Heart left ventricle (tissue), 16 donors: Measurements from ENCODE around the gene LGALS3BP. TPM values are rescaled to one million over a fixed set of nuclear protein-coding genes. Genes with fewer than 3 reads are reported as not detected.
A peak's percentile ranks its signal among the peaks of the same experiment; 100 is the strongest.

Source experiments
- ATAC-seq, 4 donors: fragments of 200-7000 bp; cut with Tn5 transposase; one replicate each; pipeline ENCODE4 v1.9.1; 2020 to 2022; ENCODE audit warnings: moderate library complexity in 4 of 4, mild to moderate bottlenecking in 3 of 4, moderate number of reproducible peaks in 1 of 4
- DNase-seq, 5 donors: peaks; one replicate each; pipeline ENCODE4 v3.0.0-alpha.2; 2020
- H3K27ac ChIP-seq, 12 donors: fragments of 200-600 bp; sonication (generic) in 4 of 12; one replicate each; pipeline versions ENCODE4 v1.5.0 to v1.8.0; 2016 to 2022; ENCODE audit warnings: mild to moderate bottlenecking in 2 of 12
- H3K27me3 ChIP-seq, 9 donors: fragments of 200-600 bp; sonication (generic) in 2 of 9; one replicate each; pipeline versions ENCODE4 v1.5.1 to v1.8.0; 2016 to 2022; ENCODE audit warnings: mild to moderate bottlenecking in 3 of 9
- H3K36me3 ChIP-seq, 9 donors: fragments of 200-600 bp; sonication (generic) in 2 of 9; one replicate each; pipeline versions ENCODE4 v1.5.0 to v1.8.0; 2018 to 2022; ENCODE audit warnings: mild to moderate bottlenecking in 2 of 9
- H3K4me1 ChIP-seq, 12 donors: fragments of 200-600 bp; sonication (generic) in 4 of 12; one replicate each; pipeline versions ENCODE4 v1.5.0 to v1.8.0; 2016 to 2022; ENCODE audit warnings: mild to moderate bottlenecking in 3 of 12
- H3K4me3 ChIP-seq, 12 donors: fragments of 200-600 bp; sonication (generic) in 4 of 12; one replicate each; pipeline versions ENCODE4 v1.5.0 to v1.8.0; 2017 to 2022; ENCODE audit warnings: mild to moderate bottlenecking in 9 of 12, moderate library complexity in 4 of 12
- H3K9me3 ChIP-seq, 12 donors: fragments of 200-600 bp; sonication (generic) in 4 of 12; one replicate each; pipeline versions ENCODE4 v1.5.0 to v1.8.0; 2016 to 2022; ENCODE audit warnings: mild to moderate bottlenecking in 1 of 12
- CTCF ChIP-seq, 12 donors: fragments of 200-600 bp; sonication (generic) in 4 of 12; IDR thresholded peaks; one replicate each; pipeline versions ENCODE4 v1.5.0 to v1.8.0; 2018 to 2022; ENCODE audit warnings: antibody characterized with exemption in 12 of 12, mild to moderate bottlenecking in 5 of 12
- POLR2A ChIP-seq, 2 donors: fragments of 450-650 bp; IDR thresholded peaks; one replicate each; pipeline ENCODE4 v1.6.1; 2017; ENCODE audit warnings: antibody characterized with exemption in 2 of 2, mild to moderate bottlenecking in 2 of 2, moderate library complexity in 2 of 2
- WGBS, 4 donors: extraction: QIAGEN DNeasy Blood & Tissue Kit in 2 of 4; methylation state at CpG; one replicate each; pipeline versions ENCODE4 v1.1.5 to v1.1.7; 2013 to 2018; 5-methylcytosine and 5-hydroxymethylcytosine counted together
- intact Hi-C, 10 donors: fragments of 100-400 bp; cut with DNase I; formaldehyde crosslinking; loops; one replicate each; pipeline versions ENCODE4 v1.11.1 to v1.14.2; 2022
- polyA plus RNA-seq, 2 donors: library from polyadenylated mRNA; stranded (reverse); fragments of 200-250 nt; gene quantifications; one replicate each; pipeline ENCODE4 v1.2.3, GENCODE V29; 2013
- total RNA-seq, 9 donors: library from RNA; depleted of rRNA in 2 of 9; stranded (reverse); fragments of >200 nt in 2 of 9; fragmentation: NEBNext Ultra II Directional in 3 of 9; extraction: Animal tissue kit (Norgen Biotek cat#: 25700) in 3 of 9; gene quantifications; one replicate each; pipeline versions ENCODE4 v1.1.0 to v1.2.4, GENCODE V29; 2016 to 2023
- donor health status: ischemic (EF 13 %, LVEDD 7.1; RV severe dilation, severe dysfunction).
- donor health status: healthy with polysubstance abuse.
- donor health status: DM: no; HTN: yes; CAD: no.
- donor health status: DM: no; HTN: no; CAD: no.
- donor health status: ischemic (EF 25% LVEDD 6.9; RV normal size, moderate dysfunction).
- donor health status: ischemic (EF 25% LVEDD 5.7; RV mildly dilated, moderate dysfunction).
- donor health status: healthy.
- donor health status: DM: yes; HTN: yes; CAD: no.
- donor health status: ischemic (EF 35%, LVEDD 5.7; RV mildly dilated, moderate dysfunction).
- donor health status: nonischemic (EF 11% LVEDD 7.7; RV severe dilation, severe dysfunction).
- donor health status: DM: yes; HTN: yes; CAD: no.
- donor health status: PGD.
- donor health status: ischemic (EF 29% LVEDD 5.4; RV normal size, mild dysfunction).
- donor health status: nonischemic (EF 23%, LVEDD 6.1; RV moderate dilation, normal function).

LGALS3BP gene
- total and polyA plus RNA-seq, 11 donors: 178 to 1,343 (median 547) TPM

- ATAC-seq: no peak
- WGBS, 4 donors: 75 to 80% (median 79%) methylated on average over 3 of the region's 3 CpGs
These were observed 24.1 kb upstream of the LGALS3BP start for GRCh38 chr17:79003661-79004411.

GRCh38 chr17:79002796-79003593 lies 23.3 kb upstream of the LGALS3BP start:
- H3K4me3 ChIP-seq: no peak overlapping the region
- ATAC-seq (no peak), DNase-seq (peak in 1 of 5 donors; percentile 14)
- no peak overlapping the region for H3K27ac ChIP-seq
- TF ChIP-seq CTCF (IDR thresholded peaks at IDR 0.05): no peak
- no peak for TF ChIP-seq POLR2A (IDR thresholded peaks at IDR 0.05)
- peaks cover 0 to 23% (median 6%) of the 10 kb centered on the region in 9 donors for H3K36me3 ChIP-seq
- 75 to 81% (median 76%) methylated on average over 19 to 20 of the region's 20 CpGs for WGBS, 4 donors
- no peaks in the 10 kb centered on the region for H3K27me3 ChIP-seq
- no peaks in the 10 kb centered on the region for H3K9me3 ChIP-seq
- H3K4me1 ChIP-seq: peaks cover 2 to 56% (median 34%) of the 10 kb centered on the region in 12 donors
- intact Hi-C loops: no loop called here

More at GRCh38 chr17:79003661-79004411, 24.1 kb upstream of the LGALS3BP start:
- no peak overlapping the region for H3K27ac ChIP-seq
- intact Hi-C loops: no loop called here
- no peaks in the 10 kb centered on the region for H3K27me3 ChIP-seq
- H3K4me3 ChIP-seq: no peak overlapping the region
- TF ChIP-seq POLR2A (IDR thresholded peaks at IDR 0.05): no peak
- TF ChIP-seq CTCF (IDR thresholded peaks at IDR 0.05): no peak
- H3K36me3 ChIP-seq: peaks cover 0 to 23% (median 3%) of the 10 kb centered on the region in 9 donors
- H3K4me1 ChIP-seq: peaks cover 7 to 56% (median 34%) of the 10 kb centered on the region in 12 donors
- DNase-seq: no peak
- H3K9me3 ChIP-seq: no peaks in the 10 kb centered on the region

GRCh38 chr17:79002291-79002690 lies 22.6 kb upstream of the LGALS3BP start:
- Histone ChIP-seq H3K4me3 (no peak overlapping the region), H3K27me3 (no peaks in the 10 kb centered on the region), H3K9me3 (no peaks in the 10 kb centered on the region), H3K27ac (no peak overlapping the region), H3K36me3 (peaks cover 0 to 28% (median 7%) of the 10 kb centered on the region in 9 donors), H3K4me1 (peaks cover 0 to 55% (median 28%) of the 10 kb centered on the region in 12 donors)
- ATAC-seq (no peak), DNase-seq (peak in 1 of 5 donors; percentile 11)
- intact Hi-C loops: no loop called here
- TF ChIP-seq POLR2A (IDR thresholded peaks at IDR 0.05) (no peak), CTCF (IDR thresholded peaks at IDR 0.05) (no peak)
- 87 to 91% (median 89%) methylated on average over 11 to 14 of the region's 14 CpGs for WGBS, 4 donors
